ENCODE results near the gene VPS39. TPM values are rescaled to one million over a fixed set of nuclear protein-coding genes. Genes with fewer than 3 reads are reported as not detected.

The VPS39 gene
- total and polyA plus RNA-seq, 2 of the 13 experiments (the other 11 are each of a cell fraction or from before 2014, with no cell fraction given) = 22.9 to 32.0 TPM

GRCh38 chr15:42131006-42131405 is 77.1 kb downstream of the VPS39 start (continued):
- no peak for TF ChIP-seq POGK (CRISPR knock-in tag; conservative IDR thresholded peaks at IDR 0.05)

DNA sequence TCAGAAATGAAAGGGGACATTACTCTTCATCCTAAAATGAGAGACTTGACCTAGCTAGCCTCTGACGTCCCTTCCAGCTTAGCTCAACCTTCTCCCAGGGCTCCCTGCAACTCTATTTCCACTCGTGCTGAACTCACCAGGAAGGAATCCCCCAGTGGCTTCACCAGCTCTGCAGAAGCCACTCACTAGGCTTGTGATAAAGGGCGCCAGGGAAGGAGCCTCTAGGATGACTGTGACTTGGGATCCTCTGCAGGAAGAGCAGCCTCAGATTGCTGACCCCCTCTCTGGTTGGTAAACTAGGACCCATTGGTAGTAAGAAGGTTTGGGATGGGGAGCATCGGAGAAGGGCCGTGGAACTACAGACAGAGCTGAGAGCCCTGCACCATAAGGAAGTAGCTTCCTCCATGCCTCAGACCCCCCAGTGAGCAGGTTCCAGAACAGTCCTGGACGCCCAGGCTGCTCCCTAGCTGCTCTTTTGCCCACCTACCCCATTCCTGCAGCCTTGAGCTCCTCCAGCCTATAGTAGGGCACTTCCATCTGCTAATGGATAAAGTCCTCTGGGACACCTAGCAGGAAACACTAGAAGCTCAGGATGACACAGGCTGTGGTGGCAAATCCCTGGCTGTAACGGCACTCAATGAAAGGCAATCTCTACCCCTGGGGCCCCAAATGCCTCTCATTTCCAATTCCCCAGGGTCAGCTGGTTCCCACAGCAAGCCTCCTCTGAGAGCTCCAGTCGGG is 77.7 kb downstream of the VPS39 start:
- FAIRE-seq (no peak), DNase-seq (ENCODE audit: low spot score) (no peak), ATAC-seq (no peak)
- 37% methylated on average over 6 of the region's 8 CpGs for WGBS (ENCODE audit: low lambda C conversion rate)
- BruUV-seq (replicated peaks) = no TSS peak
- Histone ChIP-seq H3K9ac (ENCODE audit: insufficient read depth, low read depth, low read length) (no peak overlapping the region), H3K4me1 (ENCODE audit: insufficient read depth, low read length) (peaks cover 22% of the 10 kb centered on the region), H3K36me3 (replicated peaks in 1 of 2; ENCODE audit: control insufficient read depth in 1 of 2, insufficient read depth in 2 of 2, low read length in 2 of 2) (no peaks in the 10 kb centered on the region), H3K4me2 (ENCODE audit: low read depth, low read length) (no peak overlapping the region), H4K20me1 (ENCODE audit: insufficient read depth, low read length) (no peaks in the 10 kb centered on the region), H3K27ac (ENCODE audit: extremely low read length, insufficient read depth, low read length) (no peak overlapping the region), H3K4me3 (replicated peaks in 1 of 3; ENCODE audit: insufficient read depth in 1 of 3, low read depth in 2 of 3, low read length in 3 of 3) (no peak overlapping the region), H3K27me3 (ENCODE audit: control insufficient read depth in 1 of 2, insufficient read depth in 2 of 2, low read length in 2 of 2) (peaks cover 2 to 8% of the 10 kb centered on the region in 2 experiments; a peak in 1 of 5 replicates), H3K79me2 (ENCODE audit: insufficient read depth, low read length) (no peaks in the 10 kb centered on the region), H2AFZ (ENCODE audit: low read length) (no peak overlapping the region), H3K9me3 (ENCODE audit: low read length) (no peaks in the 10 kb centered on the region)
- ChIA-PET CTCF (ENCODE audit: low intra/inter-chr PET ratio, low total read pairs) (no interaction called here), POLR2A (no interaction called here)
- in situ Hi-C loops (cut with HindIII; ENCODE audit: extremely low pct_ligation_motif_present, low pct_unique_long_range_greater_than_20kb) (loop anchor here (5.0 kb wide), 1 partner anchor 38 kb away; the partner anchor contains the start of gene PLA2G4D), intact Hi-C loops (cut with micrococcal nuclease; ENCODE audit: unreplicated experiment) (no loop called here)
- no peak for TF ChIP-seq NFE2L2 (IDR thresholded peaks at IDR 0.05; ENCODE audit: low read length)
- no peak for TF ChIP-seq ZNF326 (CRISPR knock-in tag; IDR thresholded peaks at IDR 0.05; ENCODE audit: borderline replicate concordance)
- no peak for TF ChIP-seq REXO4 (CRISPR knock-in tag; IDR thresholded peaks at IDR 0.05; ENCODE audit: borderline replicate concordance)
- TF ChIP-seq, protein P1, sequence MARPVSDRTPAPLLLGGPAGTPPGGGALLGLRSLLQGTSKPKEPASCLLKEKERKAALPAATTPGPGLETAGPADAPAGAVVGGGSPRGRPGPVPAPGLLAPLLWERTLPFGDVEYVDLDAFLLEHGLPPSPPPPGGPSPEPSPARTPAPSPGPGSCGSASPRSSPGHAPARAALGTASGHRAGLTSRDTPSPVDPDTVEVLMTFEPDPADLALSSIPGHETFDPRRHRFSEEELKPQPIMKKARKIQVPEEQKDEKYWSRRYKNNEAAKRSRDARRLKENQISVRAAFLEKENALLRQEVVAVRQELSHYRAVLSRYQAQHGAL (CRISPR knock-in tag; IDR thresholded peaks at IDR 0.05; ENCODE audit: not compliant biosample characterization) = no peak
- TF ChIP-seq NR2F1 (CRISPR knock-in tag; IDR thresholded peaks at IDR 0.05) = no peak
- no peak for TF ChIP-seq ZNF333 (CRISPR knock-in tag; IDR thresholded peaks at IDR 0.05; ENCODE audit: borderline replicate concordance)
- no peak for TF ChIP-seq ZNF672 (CRISPR knock-in tag; IDR thresholded peaks at IDR 0.05)
- TF ChIP-seq, protein P2, sequence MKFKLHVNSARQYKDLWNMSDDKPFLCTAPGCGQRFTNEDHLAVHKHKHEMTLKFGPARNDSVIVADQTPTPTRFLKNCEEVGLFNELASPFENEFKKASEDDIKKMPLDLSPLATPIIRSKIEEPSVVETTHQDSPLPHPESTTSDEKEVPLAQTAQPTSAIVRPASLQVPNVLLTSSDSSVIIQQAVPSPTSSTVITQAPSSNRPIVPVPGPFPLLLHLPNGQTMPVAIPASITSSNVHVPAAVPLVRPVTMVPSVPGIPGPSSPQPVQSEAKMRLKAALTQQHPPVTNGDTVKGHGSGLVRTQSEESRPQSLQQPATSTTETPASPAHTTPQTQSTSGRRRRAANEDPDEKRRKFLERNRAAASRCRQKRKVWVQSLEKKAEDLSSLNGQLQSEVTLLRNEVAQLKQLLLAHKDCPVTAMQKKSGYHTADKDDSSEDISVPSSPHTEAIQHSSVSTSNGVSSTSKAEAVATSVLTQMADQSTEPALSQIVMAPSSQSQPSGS (CRISPR knock-in tag; IDR thresholded peaks at IDR 0.05) = no peak
- no peak for TF ChIP-seq PAXIP1 (CRISPR knock-in tag; conservative IDR thresholded peaks at IDR 0.05)
- TF ChIP-seq ZNF792 (CRISPR knock-in tag; IDR thresholded peaks at IDR 0.05) = no peak
- no peak for TF ChIP-seq ZBTB7B (CRISPR knock-in tag; IDR thresholded peaks at IDR 0.05)
- TF ChIP-seq ZNF747 (CRISPR knock-in tag; IDR thresholded peaks at IDR 0.05; ENCODE audit: borderline replicate concordance) = no peak
- TF ChIP-seq HOXA3 (CRISPR knock-in tag; IDR thresholded peaks at IDR 0.05) = no peak

All from HepG2 (cell line).